HPDE6-E6E7 (cell line): Measurements from ENCODE around the gene SRCAP.

ENCODE experiments used
- DNase-seq: peaks from one replicate; pipeline ENCODE4 v3.0.0; 2011; ENCODE audit warnings: missing footprints; ENCODE audit errors: extremely low spot score

The SRCAP gene

GRCh38 chr16:30736995-30737793 lies 38.2 kb downstream of the SRCAP start:
- DNase-seq: no peak

GRCh38 chr16:30737794-30738648 lies 39.0 kb downstream of the SRCAP start:
- no peak for DNase-seq

DNA sequence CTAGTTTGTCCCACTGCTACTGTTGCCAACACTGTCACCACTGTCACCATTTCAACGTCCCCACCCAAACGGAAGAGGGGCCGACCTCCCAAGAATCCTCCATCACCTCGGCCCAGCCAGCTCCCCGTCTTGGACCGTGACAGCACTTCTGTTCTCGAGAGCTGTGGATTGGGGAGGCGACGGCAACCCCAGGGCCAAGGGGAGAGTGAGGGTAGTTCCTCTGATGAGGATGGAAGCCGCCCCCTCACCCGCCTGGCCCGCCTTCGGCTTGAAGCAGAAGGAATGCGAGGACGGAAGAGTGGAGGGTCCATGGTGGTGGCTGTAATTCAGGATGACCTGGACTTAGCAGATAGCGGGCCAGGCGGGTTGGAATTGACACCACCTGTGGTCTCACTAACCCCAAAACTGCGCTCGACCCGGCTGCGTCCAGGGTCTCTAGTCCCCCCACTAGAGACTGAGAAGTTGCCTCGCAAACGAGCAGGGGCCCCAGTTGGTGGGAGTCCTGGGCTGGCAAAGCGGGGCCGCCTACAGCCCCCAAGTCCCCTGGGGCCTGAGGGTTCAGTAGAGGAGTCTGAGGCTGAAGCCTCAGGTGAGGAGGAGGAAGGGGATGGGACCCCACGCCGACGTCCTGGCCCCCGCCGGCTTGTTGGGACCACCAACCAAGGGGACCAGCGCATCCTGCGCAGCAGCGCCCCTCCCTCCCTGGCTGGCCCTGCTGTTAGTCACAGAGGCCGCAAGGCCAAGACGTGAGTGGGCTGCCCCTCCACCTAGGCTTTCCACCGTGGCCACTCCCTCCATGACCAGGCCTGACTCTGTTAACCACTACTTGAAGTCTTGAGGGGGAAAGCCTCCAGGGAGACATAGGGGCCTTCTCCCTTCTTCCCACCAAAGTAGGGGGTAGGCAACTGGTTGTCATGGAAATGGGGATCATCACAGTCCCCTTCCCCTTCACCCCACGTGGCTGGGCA lies 40.3 kb downstream of the SRCAP start:
- no peak for DNase-seq

- DNase-seq: peak; percentile 99
These were observed 41.6 kb downstream of the SRCAP start for GRCh38 chr16:30740364-30741251.

- peak; percentile 95 for DNase-seq
These were observed 42.5 kb downstream of the SRCAP start for GRCh38 chr16:30741461-30741914.

DNA sequence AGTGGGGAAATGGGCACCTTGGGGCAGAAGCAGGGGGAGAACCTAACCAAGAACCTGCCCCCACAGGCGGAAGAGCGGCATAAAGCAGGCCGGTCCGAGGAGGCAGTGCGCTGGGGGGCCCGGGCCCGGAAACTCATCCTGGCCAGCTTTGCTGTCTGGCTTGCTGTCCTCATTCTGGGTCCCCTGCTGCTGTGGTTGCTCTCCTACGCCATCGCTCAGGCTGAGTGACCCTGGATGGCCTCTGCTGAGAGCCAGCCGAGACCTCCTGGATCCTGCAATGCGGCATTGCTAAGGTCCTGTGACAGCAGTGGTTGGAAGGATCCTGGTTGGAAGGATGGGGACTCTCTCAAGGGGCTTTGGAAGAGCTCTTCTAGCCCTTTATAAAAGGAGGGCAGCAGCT lies 44.7 kb downstream of the SRCAP start:
- DNase-seq: no peak

DNA sequence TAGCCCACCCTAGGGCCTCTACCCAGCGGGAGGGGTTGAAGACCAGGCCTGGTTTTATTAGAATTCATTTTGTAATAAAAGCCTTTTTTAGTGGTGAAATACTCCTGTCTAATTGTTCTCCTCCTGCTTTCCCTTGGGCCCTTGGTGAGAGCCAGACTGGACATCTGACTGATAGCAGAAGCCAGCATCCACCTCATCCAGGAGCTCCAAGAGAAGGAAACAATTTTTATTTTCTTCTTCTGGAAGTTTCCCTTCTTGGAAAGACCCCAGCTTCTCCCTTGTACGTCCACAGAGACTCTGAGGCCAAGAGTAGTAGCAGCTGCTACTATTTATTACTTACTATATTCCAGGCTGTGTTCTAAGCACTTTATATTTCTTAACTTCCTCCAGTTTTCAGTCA lies 45.2 kb downstream of the SRCAP start:
- no peak for DNase-seq

DNA sequence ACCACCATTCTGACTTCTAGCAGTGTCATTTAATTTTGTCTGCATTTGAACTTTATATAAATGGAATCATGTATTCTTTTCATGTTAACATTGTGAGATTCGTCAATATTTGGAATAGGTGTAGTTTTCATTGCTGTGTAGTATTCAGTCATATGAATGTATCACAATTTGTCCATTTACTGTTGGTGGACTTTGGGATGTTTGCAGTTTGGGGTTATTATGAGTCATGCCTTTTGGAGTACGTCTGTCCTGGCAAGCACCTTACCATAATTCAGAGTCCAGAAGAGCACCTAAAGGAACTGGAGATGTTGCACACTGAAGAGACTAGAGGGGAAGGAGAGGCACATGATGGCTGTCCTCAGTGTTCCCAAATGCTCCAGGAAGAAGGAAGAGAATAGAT lies 46.1 kb downstream of the SRCAP start:
- DNase-seq: no peak

- no peak for DNase-seq
These were observed 47.7 kb downstream of the SRCAP start for GRCh38 chr16:30746638-30747175.

- DNase-seq: no peak
These were observed 48.4 kb downstream of the SRCAP start for GRCh38 chr16:30747331-30747730.

DNA sequence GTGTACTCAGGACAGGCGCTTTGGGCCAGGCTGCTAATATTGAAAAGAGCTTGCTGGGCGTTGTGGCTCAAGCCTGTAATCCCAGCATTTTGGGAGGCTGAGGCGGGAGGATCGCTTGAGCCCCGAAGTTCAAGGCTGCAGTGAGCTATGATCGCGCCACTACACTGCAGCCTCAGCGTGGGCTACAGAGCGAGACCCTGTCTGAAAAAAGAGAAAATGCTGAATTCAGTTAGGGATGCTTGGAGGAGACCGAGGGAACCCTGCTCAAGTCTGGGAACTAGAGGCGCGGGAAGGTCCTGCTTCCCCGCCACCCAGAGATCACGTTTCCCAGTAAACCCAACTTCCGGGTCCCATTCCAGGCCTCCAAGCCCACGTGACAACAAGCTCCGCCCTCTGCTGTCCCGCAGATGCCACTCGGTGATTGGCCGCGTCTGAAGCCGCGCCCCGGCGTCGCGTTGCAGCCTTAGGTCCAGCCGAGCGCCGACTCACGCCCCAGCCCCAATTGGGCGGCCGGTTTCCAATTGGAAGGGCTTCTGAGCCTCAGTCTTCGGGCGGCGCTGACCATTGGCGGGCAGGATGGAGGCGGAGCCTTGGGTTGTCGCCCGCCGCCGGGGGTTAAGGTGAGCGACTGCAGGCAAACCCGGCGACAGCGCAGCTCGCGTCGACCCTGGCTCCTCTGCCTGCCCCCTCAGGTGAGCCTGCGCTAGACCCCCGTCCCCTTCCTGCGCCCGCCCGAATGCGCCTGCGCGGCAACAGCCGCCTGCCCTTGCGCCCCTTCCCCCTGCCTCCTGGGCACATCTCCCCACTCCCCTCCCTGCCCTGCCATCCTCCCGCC lies 49.0 kb downstream of the SRCAP start, which contains the start of gene PHKG2:
Gene PHKG2 (plus strand): TSS at position 627 of the 835 bp plus-strand sequence. CDS start 396 bp downstream, outside the sequence.
- peak; percentile 96 for DNase-seq

- DNase-seq: no peak
These were observed 49.9 kb downstream of the SRCAP start for GRCh38 chr16:30748634-30749445.

DNA sequence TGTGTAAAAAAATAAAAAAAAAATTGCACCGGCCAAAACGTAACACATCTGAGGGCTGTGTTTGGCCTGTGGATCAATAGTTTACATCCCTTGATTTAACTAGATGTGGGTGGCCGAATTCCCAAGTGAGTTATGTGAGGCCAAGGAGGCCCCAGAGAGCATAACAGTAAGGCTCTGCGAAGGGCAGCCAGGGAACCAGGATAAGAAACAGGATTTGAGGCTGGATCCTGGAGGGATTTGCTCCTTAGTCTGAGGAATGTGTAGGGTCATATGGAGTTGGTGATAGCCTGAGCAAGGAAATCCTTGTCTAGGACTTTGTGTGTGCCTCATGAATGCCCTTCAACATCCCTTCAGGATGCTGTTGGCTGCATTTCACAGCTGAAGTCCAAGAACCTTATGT lies 51.2 kb downstream of the SRCAP start:
- DNase-seq: no peak

DNA sequence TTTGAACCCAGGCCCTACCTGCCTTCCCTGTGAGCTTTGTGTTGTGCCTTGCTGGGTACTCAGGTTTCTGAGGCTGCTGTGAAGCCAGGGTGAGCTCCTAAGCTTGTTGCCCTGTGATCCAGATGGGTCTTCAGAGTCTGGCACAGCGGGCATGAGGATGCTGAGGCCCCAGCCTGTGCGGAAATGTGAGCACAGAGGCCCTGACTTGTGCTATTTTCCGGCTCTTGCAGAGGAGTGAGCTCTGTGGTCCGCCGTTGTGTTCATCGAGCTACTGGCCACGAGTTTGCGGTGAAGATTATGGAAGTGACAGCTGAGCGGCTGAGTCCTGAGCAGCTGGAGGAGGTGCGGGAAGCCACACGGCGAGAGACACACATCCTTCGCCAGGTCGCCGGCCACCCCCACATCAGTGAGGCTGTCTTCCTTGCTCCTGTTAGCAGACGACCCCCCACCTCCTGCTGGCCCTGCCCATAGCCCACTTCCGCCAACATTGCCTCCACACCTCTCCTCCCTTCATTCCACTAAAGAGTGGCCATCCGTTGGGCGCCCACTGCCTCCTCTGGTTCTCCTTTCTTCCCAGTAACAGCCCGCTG lies 52.0 kb downstream of the SRCAP start:
- DNase-seq: no peak

DNA sequence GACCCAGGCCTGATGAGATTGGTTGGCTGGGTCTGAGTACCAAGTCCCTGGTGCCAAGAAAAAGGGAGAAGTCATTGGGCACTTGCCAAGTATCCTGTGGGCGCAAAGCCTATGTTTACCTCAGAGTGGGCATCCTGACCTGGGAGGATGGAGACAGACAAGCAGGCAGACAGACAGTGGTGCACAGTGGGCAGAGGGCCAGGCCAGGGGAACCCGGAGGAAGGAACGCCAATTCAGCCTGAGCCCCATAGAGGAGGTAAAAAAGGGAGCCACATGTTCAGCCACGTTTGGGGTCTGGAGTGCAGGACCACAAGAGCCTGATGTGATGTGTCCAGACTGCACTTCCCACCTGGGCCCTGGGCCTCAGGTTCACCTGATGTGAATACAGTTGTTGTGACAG lies 54.6 kb downstream of the SRCAP start:
- DNase-seq: no peak

DNA sequence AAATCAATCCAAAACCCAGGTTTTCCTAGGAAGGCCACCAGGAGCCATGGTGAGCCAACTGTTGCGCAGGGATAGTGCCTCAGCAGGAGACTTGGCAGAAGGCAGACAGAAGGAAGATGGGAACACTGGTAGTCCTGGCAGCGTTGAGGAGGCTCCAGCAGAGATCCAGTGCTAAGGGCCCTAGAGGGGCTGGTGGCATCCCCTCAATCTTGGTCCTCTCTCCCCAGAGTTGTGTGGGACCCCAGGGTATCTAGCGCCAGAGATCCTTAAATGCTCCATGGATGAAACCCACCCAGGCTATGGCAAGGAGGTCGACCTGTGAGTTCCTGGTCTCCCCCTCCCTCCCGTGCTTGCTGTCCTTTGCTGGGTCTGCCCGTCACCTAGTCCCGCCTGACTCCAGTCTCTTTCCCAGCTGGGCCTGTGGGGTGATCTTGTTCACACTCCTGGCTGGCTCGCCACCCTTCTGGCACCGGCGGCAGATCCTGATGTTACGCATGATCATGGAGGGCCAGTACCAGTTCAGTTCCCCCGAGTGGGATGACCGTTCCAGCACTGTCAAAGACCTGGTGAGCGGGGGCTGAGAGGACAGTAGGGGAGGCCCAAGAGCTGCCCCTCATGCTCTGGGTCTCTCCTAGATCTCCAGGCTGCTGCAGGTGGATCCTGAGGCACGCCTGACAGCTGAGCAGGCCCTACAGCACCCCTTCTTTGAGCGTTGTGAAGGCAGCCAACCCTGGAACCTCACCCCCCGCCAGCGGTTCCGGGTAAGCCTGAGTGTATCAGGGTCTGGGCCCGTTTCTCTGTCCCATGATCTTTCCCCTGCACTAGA lies 57.2 kb downstream of the SRCAP start:
- no peak for DNase-seq

GRCh38 chr16:30756781-30757100 lies 57.8 kb downstream of the SRCAP start:
- no peak for DNase-seq
